GM23338 (cell line): Measurements from ENCODE around the gene PDIA4.

Source experiments
- CREB1 ChIP-seq: fragments of 250-450 bp; sonication (Bioruptor Pico); IDR thresholded peaks from 2 replicates; pipeline ENCODE4 v1.5.0; 2020; ENCODE audit warnings: low read depth, mild to moderate bottlenecking, moderate library complexity
- CTCF ChIP-seq, 2 experiments: fragments of 200-600 bp in 1 of 2; sonication (generic) in 1 of 2; conservative IDR thresholded peaks; 2 replicates each; pipeline versions ENCODE4 v1.5.1 to v1.6.1; 2016 to 2017; ENCODE audit warnings: antibody characterized with exemption in 2 of 2, low read depth in 2 of 2, mild to moderate bottlenecking in 2 of 2, moderate library complexity in 1 of 2
- EZH2 ChIP-seq: fragments of 200-600 bp; sonication (generic); IDR thresholded peaks from one replicate; pipeline ENCODE4 v1.8.0; 2017; ENCODE audit warnings: antibody characterized with exemption, mild to moderate bottlenecking, low read depth; ENCODE audit not compliant: unreplicated experiment
- EZH2phosphoT487 ChIP-seq: fragments of 200-600 bp; sonication (generic); IDR thresholded peaks from one replicate; pipeline ENCODE4 v1.8.1; 2018; ENCODE audit warnings: antibody characterized with exemption; ENCODE audit not compliant: unreplicated experiment
- POLR2AphosphoS5 ChIP-seq: IDR thresholded peaks from 2 replicates; pipeline ENCODE4 v1.6.1; 2016; ENCODE audit warnings: antibody characterized with exemption, low read depth
- REST ChIP-seq: IDR thresholded peaks from one replicate; pipeline ENCODE4 v1.6.1; 2018; ENCODE audit warnings: antibody characterized with exemption; ENCODE audit not compliant: unreplicated experiment

- TF ChIP-seq REST (no peak), CTCF (conservative IDR thresholded peaks at IDR 0.05; ENCODE audit: low read depth in 2 of 2) (no peak), POLR2AphosphoS5 (no peak), EZH2 (no peak), CREB1 (CRISPR knock-in tag) (no peak), EZH2phosphoT487 (no peak)
Observed at GRCh38 chr7:149002604-149003003, 25.7 kb downstream of the PDIA4 start.
